Aorta (tissue), 5 donors: ENCODE results near the gene PRLR. TPM values are rescaled to one million over a fixed set of nuclear protein-coding genes. Genes with fewer than 3 reads are reported as not detected.

Source experiments
- ATAC-seq: fragments of 200-7000 bp; cut with Tn5 transposase; one replicate; pipeline ENCODE4 v1.9.1; 2022; ENCODE audit warnings: moderate library complexity; ENCODE audit not compliant: low FRiP score
- DNase-seq, 2 donors: peaks; one replicate each; pipeline ENCODE4 v3.0.0-alpha.2; 2020
- H3K27ac ChIP-seq, 2 donors: one replicate each; pipeline ENCODE4 v1.5.1; 2013; ENCODE audit warnings: low read length in 2 of 2, mild to moderate bottlenecking in 2 of 2, moderate library complexity in 2 of 2, control low read depth in 1 of 2, inconsistent platforms in 1 of 2, low read depth in 1 of 2
- H3K27me3 ChIP-seq, 2 donors: one replicate each; pipeline ENCODE4 v1.6.1; 2013; ENCODE audit warnings: control low read depth in 1 of 2, low read length in 1 of 2, mild to moderate bottlenecking in 1 of 2, moderate library complexity in 1 of 2; ENCODE audit not compliant: insufficient read depth in 2 of 2, control insufficient read depth in 1 of 2
- H3K36me3 ChIP-seq, 2 donors: one replicate each; pipeline ENCODE4 v1.6.1; 2013; ENCODE audit warnings: control low read depth in 1 of 2, low read length in 1 of 2, mild to moderate bottlenecking in 1 of 2; ENCODE audit not compliant: insufficient read depth in 2 of 2, control insufficient read depth in 1 of 2
- H3K4me1 ChIP-seq, 2 donors: one replicate each; pipeline ENCODE4 v1.6.1; 2013; ENCODE audit warnings: low read length in 2 of 2, control low read depth in 1 of 2, mild to moderate bottlenecking in 1 of 2, moderate library complexity in 1 of 2; ENCODE audit not compliant: insufficient read depth in 2 of 2, control insufficient read depth in 1 of 2
- H3K4me3 ChIP-seq, 2 donors: one replicate each; pipeline ENCODE4 v1.5.1; 2013; ENCODE audit warnings: low read length in 2 of 2, control low read depth in 1 of 2, mild to moderate bottlenecking in 1 of 2
- H3K9me3 ChIP-seq: one replicate; pipeline ENCODE4 v1.6.1; 2013; ENCODE audit warnings: mild to moderate bottlenecking, low read length; ENCODE audit not compliant: control insufficient read depth
- WGBS, 2 donors: extraction: QIAGEN DNeasy Blood & Tissue Kit; methylation state at CpG; one replicate each; pipeline ENCODE4 v1.1.7; 2013; 5-methylcytosine and 5-hydroxymethylcytosine counted together
- intact Hi-C, 2 donors: fragments of 100-400 bp; cut with DNase I; formaldehyde crosslinking; loops; one replicate each; pipeline versions ENCODE4 v1.14.2 to v1.15.0; 2022
- polyA plus RNA-seq, 2 donors: library from polyadenylated mRNA; stranded (reverse); fragments of 200-250 nt; gene quantifications; one replicate each; pipeline ENCODE4 v1.2.3, GENCODE V29; 2013
- total RNA-seq, 2 donors: library from RNA; stranded (reverse); fragmentation: NEBNext Ultra II Directional; extraction: Animal tissue kit (Norgen Biotek cat#: 25700); gene quantifications; one replicate each; pipeline ENCODE4 v1.2.1, GENCODE V29; 2021
- donor health status: healthy with polysubstance abuse.
- donor health status: Bipolar disorder and iron deficiency.
- donor health status: DM: no; HTN: no; CAD: no.
- donor health status: DM: no; HTN: no; CAD: no.
- donor health status: DM: yes; HTN: yes; CAD: no.

Gene PRLR
- total and polyA plus RNA-seq, 4 donors: 0.08 to 3.2 (median 0.69) TPM

- H3K9me3 ChIP-seq: no peaks in the 10 kb centered on the region
These were observed 195.0 kb downstream of the PRLR start for GRCh38 chr5:35035271-35035670.

DNA sequence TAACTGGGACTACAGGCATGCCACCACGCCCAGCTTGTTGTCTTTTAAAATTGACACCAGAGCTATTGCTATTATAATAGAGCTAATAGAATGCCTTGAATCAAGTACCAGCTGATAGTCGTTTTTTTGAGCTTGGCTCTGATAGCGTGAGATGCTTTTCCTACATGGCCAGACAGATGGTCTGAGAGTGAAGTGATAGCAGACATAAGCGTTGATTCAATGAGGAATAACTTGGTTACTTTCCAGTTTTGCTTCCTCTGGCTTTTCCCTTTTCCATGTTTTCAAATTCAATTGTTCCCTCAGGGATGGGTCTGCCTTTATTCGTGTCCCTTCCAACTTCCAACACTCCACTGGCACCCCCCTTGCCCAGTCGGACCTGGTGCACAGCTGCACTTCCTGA, 197.9 kb downstream of the PRLR start:
- WGBS, 2 donors: 69 to 78% methylated on average over 6 of the region's 6 CpGs
- intact Hi-C loops: no loop called here
- H3K27me3 ChIP-seq: no peaks in the 10 kb centered on the region
- no peaks in the 10 kb centered on the region for H3K4me1 ChIP-seq
- H3K27ac ChIP-seq: no peak overlapping the region
- no peaks in the 10 kb centered on the region for H3K9me3 ChIP-seq
- no peak overlapping the region for H3K4me3 ChIP-seq
- ATAC-seq (no peak), DNase-seq (no peak)
- no peaks in the 10 kb centered on the region for H3K36me3 ChIP-seq

More at GRCh38 chr5:35035271-35035670, 195.0 kb downstream of the PRLR start:
- DNase-seq: no peak
- no peaks in the 10 kb centered on the region for H3K27me3 ChIP-seq
- no peak for ATAC-seq
- H3K4me3 ChIP-seq: no peak overlapping the region
- 77 to 79% methylated on average over 3 of the region's 3 CpGs for WGBS, 2 donors
- H3K4me1 ChIP-seq: no peaks in the 10 kb centered on the region
- intact Hi-C loops: no loop called here
- H3K36me3 ChIP-seq: no peaks in the 10 kb centered on the region
- no peak overlapping the region for H3K27ac ChIP-seq

DNA sequence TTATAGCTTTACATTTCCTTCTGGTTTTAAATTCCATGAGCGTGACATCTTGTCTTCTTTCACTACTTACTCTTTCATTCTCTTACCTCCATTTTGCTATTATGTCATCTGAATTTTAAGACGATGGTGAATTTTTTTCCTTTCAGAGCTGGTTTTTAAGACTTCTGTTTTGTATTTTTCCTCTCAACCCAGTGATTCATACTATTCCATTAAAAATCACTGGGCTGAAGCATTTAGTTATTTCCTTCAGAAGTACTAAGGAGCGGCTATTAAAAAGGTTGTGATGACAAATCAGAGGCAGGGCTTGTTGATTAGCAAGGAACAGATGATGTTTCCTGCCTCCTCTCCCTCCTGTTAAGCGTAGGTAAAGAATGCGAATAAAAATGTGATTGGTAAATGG, 199.0 kb downstream of the PRLR start:
- ATAC-seq (no peak), DNase-seq (no peak)
- H3K4me3 ChIP-seq: no peak overlapping the region
- no peaks in the 10 kb centered on the region for H3K4me1 ChIP-seq
- 30 to 43% methylated on average over 5 of the region's 5 CpGs for WGBS, 2 donors
- no peaks in the 10 kb centered on the region for H3K36me3 ChIP-seq
- no peak overlapping the region for H3K27ac ChIP-seq
- H3K9me3 ChIP-seq: no peaks in the 10 kb centered on the region
- H3K27me3 ChIP-seq: no peaks in the 10 kb centered on the region
- intact Hi-C loops: no loop called here

GRCh38 chr5:35030426-35031100, 199.7 kb downstream of the PRLR start:
- Histone ChIP-seq H3K27me3 (no peaks in the 10 kb centered on the region), H3K9me3 (no peaks in the 10 kb centered on the region), H3K27ac (no peak overlapping the region), H3K36me3 (no peaks in the 10 kb centered on the region), H3K4me3 (no peak overlapping the region), H3K4me1 (no peaks in the 10 kb centered on the region)
- intact Hi-C loops: no loop called here
- ATAC-seq: no peak
- 71 to 78% methylated on average over 10 of the region's 10 CpGs for WGBS, 2 donors
- DNase-seq: no peak

GRCh38 chr5:35029333-35029732, 201.0 kb downstream of the PRLR start:
- ATAC-seq (no peak), DNase-seq (no peak)
- Histone ChIP-seq H3K27me3 (no peaks in the 10 kb centered on the region), H3K36me3 (no peaks in the 10 kb centered on the region), H3K4me3 (no peak overlapping the region), H3K9me3 (no peaks in the 10 kb centered on the region), H3K4me1 (no peaks in the 10 kb centered on the region), H3K27ac (no peak overlapping the region)
- WGBS, 2 donors: 55 to 63% methylated on average over 4 of the region's 4 CpGs
- intact Hi-C loops: no loop called here

GRCh38 chr5:35026941-35027340, 203.3 kb downstream of the PRLR start:
- ATAC-seq (no peak), DNase-seq (no peak)
- Histone ChIP-seq H3K27me3 (no peaks in the 10 kb centered on the region), H3K36me3 (no peaks in the 10 kb centered on the region), H3K4me3 (no peak overlapping the region), H3K27ac (no peak overlapping the region), H3K4me1 (no peaks in the 10 kb centered on the region), H3K9me3 (no peaks in the 10 kb centered on the region)
- WGBS, 2 donors: 78 to 82% methylated on average over 5 of the region's 5 CpGs
- intact Hi-C loops: no loop called here

DNA sequence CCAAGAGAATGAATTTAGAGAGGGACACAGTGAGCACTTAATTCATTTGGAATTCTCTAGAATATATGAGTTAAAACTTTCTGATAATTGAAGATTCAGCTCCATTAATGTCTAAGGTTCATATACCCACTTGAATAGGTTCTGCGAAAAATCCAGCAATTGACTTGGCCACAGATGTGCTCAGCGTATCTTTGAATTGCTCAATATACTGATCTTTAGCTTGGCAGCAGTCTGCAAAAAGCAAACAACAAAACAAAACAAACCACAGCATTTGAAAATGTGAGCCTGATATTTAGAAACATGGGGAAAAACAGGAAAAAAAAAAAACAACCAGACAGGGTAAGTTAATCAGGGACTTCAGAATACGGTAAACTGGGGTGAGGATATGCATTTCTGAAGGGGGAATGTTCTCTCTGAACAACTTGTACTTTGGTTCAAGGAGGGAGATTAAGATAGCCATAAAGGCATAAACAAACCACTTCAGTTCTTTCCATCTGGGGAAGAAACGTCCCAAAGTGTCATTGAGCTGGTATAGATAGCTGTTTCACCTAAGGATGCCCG, 203.9 kb downstream of the PRLR start:
- Histone ChIP-seq H3K27me3 (no peaks in the 10 kb centered on the region), H3K4me3 (no peak overlapping the region), H3K36me3 (no peaks in the 10 kb centered on the region), H3K4me1 (no peaks in the 10 kb centered on the region), H3K9me3 (no peaks in the 10 kb centered on the region), H3K27ac (no peak overlapping the region)
- DNase-seq (no peak), ATAC-seq (no peak)
- intact Hi-C loops: no loop called here
- WGBS, 2 donors: 76 to 81% methylated on average over 5 of the region's 5 CpGs

DNA sequence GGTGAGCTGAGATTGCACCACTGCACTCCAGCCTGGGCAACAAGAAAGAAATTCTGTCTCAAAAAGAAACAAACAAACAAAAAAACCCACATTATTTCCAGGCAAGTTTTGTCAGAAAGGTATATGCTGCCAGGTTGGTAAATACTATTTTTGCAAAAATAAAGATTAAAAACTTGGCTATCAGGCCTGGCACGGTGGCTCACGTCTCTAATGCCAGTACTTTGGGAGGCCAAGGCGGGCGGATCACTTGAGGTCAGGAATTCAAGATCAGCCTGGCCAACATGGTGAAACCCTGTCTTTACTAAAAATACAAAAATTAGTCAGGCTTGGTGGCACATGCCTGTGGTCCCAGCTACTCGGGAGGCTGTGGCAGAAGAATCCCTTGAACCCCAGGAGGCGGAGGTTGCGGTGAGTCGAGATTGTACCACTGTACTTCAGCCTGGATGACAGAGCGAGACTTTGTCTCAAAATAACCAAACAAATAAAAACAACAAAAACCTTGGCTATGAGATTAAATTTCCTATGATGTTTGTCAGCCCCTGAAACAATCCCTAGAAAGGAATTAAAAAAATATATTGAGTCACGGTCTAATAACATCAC, 205.3 kb downstream of the PRLR start:
- Histone ChIP-seq H3K4me3 (no peak overlapping the region), H3K27me3 (no peaks in the 10 kb centered on the region), H3K27ac (no peak overlapping the region), H3K36me3 (no peaks in the 10 kb centered on the region), H3K4me1 (no peaks in the 10 kb centered on the region), H3K9me3 (no peaks in the 10 kb centered on the region)
- DNase-seq (no peak), ATAC-seq (no peak)
- 51 to 57% methylated on average over 10 of the region's 10 CpGs for WGBS, 2 donors
- intact Hi-C loops: no loop called here
